Ovary (tissue), 9 donors: ENCODE measurements around the gene ANKFN1. TPM values are rescaled to one million over a fixed set of nuclear protein-coding genes. Genes with fewer than 3 reads are reported as not detected.

Source experiments
- DNase-seq, 5 donors: peaks; one replicate each; pipeline ENCODE4 v3.0.0-alpha.2; 2019 to 2020
- H3K27ac ChIP-seq, 2 donors: fragments of 200-600 bp; one replicate each; pipeline versions ENCODE4 v1.5.1 to v1.8.0; 2019 to 2022
- H3K27me3 ChIP-seq: fragments of 200-600 bp; one replicate; pipeline ENCODE4 v1.8.0; 2022
- H3K36me3 ChIP-seq: fragments of 200-600 bp; sonication (generic); one replicate; pipeline ENCODE4 v1.5.1; 2019
- H3K4me1 ChIP-seq: one replicate; pipeline ENCODE4 v1.8.1; 2013; ENCODE audit warnings: mild to moderate bottlenecking, moderate library complexity; ENCODE audit not compliant: insufficient read depth
- H3K4me3 ChIP-seq: fragments of 200-600 bp; sonication (generic); one replicate; pipeline ENCODE4 v1.5.1; 2017
- H3K9me3 ChIP-seq, 2 donors: fragments of 200-600 bp in 1 of 2; sonication (generic) in 1 of 2; one replicate each; pipeline versions ENCODE4 v1.5.1 to v1.8.1; 2013 to 2019; ENCODE audit warnings: mild to moderate bottlenecking in 1 of 2, moderate library complexity in 1 of 2
- CTCF ChIP-seq, 3 donors: fragments of 450-650 bp in 2 of 3; fragments of 200-600 bp in 1 of 3; IDR thresholded peaks; one replicate each; pipeline versions ENCODE4 v1.5.1 to v1.8.0; 2016 to 2022; ENCODE audit warnings: antibody characterized with exemption in 3 of 3, mild to moderate bottlenecking in 1 of 3
- EP300 ChIP-seq: sonication (generic); formaldehyde crosslinking; IDR thresholded peaks from one replicate; pipeline ENCODE4 v1.6.1; 2017; ENCODE audit warnings: antibody characterized with exemption
- POLR2A ChIP-seq: fragments of 450-650 bp; IDR thresholded peaks from one replicate; pipeline ENCODE4 v1.6.1; 2017; ENCODE audit warnings: antibody characterized with exemption, mild to moderate bottlenecking, moderate library complexity
- WGBS, 3 donors: extraction: QIAGEN DNeasy Blood & Tissue Kit in 1 of 3; methylation state at CpG; one replicate each; pipeline versions ENCODE4 v1.1.5 to v1.1.7; 2013 to 2017; 5-methylcytosine and 5-hydroxymethylcytosine counted together
- intact Hi-C, 4 donors: fragments of 100-400 bp; cut with DNase I; formaldehyde crosslinking; loops; one replicate each; pipeline versions ENCODE4 v1.11.0 to v1.15.1; 2022 to 2023
- polyA plus RNA-seq, 2 donors: library from polyadenylated mRNA; stranded (reverse); fragments of 200-250 nt in 1 of 2; fragments of 350-450 nt in 1 of 2; fragmentation: Illumina TruSeq in 1 of 2; extraction: RNeasy Lipid Tissue Mini Kit (QIAGEN cat#74804) in 1 of 2; gene quantifications; one replicate each; pipeline ENCODE4 v1.2.3, GENCODE V29; 2013 to 2014
- total RNA-seq, 7 donors: library from RNA; depleted of rRNA in 2 of 7; stranded (reverse); fragments of >200 nt in 2 of 7; fragmentation: NEBNext Ultra II Directional in 3 of 7; extraction: Animal tissue kit (Norgen Biotek cat#: 25700) in 3 of 7; gene quantifications; one replicate each; pipeline versions ENCODE4 v1.1.0 to v1.2.4, GENCODE V29; 2016 to 2023
- donor health status: DM: no; HTN: no; CAD: no; lungs with moderate emphysema.
- donor health status: DM: no; HTN: no; CAD: no.
- donor health status: Bipolar disorder and iron deficiency.
- donor health status: DM: yes; HTN: yes; CAD: no.
- donor health status: DM: no; HTN: no; CAD: no.
- donor health status: DM: yes; HTN: yes; CAD: no.

Gene ANKFN1
- total and polyA plus RNA-seq, 9 donors: 0.02 to 4.4 (median 0.54) TPM; not detected in 3

- intact Hi-C loops: no loop called here
- H3K27ac ChIP-seq: no peak overlapping the region
- no peak for DNase-seq
- no peaks in the 10 kb centered on the region for H3K36me3 ChIP-seq
- 53 to 65% (median 61%) methylated on average over 7 of the region's 7 CpGs for WGBS, 3 donors
- TF ChIP-seq CTCF (IDR thresholded peaks at IDR 0.05) (no peak), POLR2A (no peak), EP300 (no peak)
- H3K9me3 ChIP-seq: no peaks in the 10 kb centered on the region
- no peaks in the 10 kb centered on the region for H3K4me1 ChIP-seq
- H3K27me3 ChIP-seq: no peaks in the 10 kb centered on the region
- no peak overlapping the region for H3K4me3 ChIP-seq
Observed at GRCh38 chr17:56478836-56479447, 325.7 kb downstream of the ANKFN1 start.

GRCh38 chr17:56480501-56480900 lies 327.2 kb downstream of the ANKFN1 start:
- intact Hi-C loops: no loop called here

GRCh38 chr17:56481659-56482058 lies 328.4 kb downstream of the ANKFN1 start:
- Histone ChIP-seq H3K27ac (no peak overlapping the region), H3K27me3 (no peaks in the 10 kb centered on the region), H3K4me3 (no peak overlapping the region), H3K4me1 (no peaks in the 10 kb centered on the region), H3K9me3 (no peaks in the 10 kb centered on the region), H3K36me3 (no peaks in the 10 kb centered on the region)
- TF ChIP-seq POLR2A: no peak
- TF ChIP-seq CTCF (IDR thresholded peaks at IDR 0.05): no peak
- no peak for TF ChIP-seq EP300
- intact Hi-C loops: no loop called here
- no peak for DNase-seq
- 52 to 63% (median 55%) methylated on average over 5 of the region's 5 CpGs for WGBS, 3 donors

More at GRCh38 chr17:56480501-56480900, 327.2 kb downstream of the ANKFN1 start:
- Histone ChIP-seq H3K27me3 (no peaks in the 10 kb centered on the region), H3K4me3 (no peak overlapping the region), H3K27ac (no peak overlapping the region), H3K9me3 (no peaks in the 10 kb centered on the region), H3K4me1 (no peaks in the 10 kb centered on the region), H3K36me3 (no peaks in the 10 kb centered on the region)
- 42 to 51% (median 44%) methylated on average over 1 of the region's 1 CpG for WGBS, 3 donors
- TF ChIP-seq CTCF (IDR thresholded peaks at IDR 0.05) (no peak), POLR2A (no peak), EP300 (no peak)
- DNase-seq: no peak

- Histone ChIP-seq H3K27me3 (no peaks in the 10 kb centered on the region), H3K4me3 (no peak overlapping the region), H3K4me1 (no peaks in the 10 kb centered on the region), H3K27ac (no peak overlapping the region), H3K9me3 (no peaks in the 10 kb centered on the region), H3K36me3 (no peaks in the 10 kb centered on the region)
- no peak for DNase-seq
- WGBS, 3 donors: 73 to 81% (median 80%) methylated on average over 6 of the region's 6 CpGs
- TF ChIP-seq CTCF (IDR thresholded peaks at IDR 0.05) (no peak), POLR2A (no peak), EP300 (no peak)
- intact Hi-C loops: no loop called here
Observed at GRCh38 chr17:56482229-56482628, 329.0 kb downstream of the ANKFN1 start.
